ENCODE measurements around the gene PBX3.

The PBX3 gene

DNA sequence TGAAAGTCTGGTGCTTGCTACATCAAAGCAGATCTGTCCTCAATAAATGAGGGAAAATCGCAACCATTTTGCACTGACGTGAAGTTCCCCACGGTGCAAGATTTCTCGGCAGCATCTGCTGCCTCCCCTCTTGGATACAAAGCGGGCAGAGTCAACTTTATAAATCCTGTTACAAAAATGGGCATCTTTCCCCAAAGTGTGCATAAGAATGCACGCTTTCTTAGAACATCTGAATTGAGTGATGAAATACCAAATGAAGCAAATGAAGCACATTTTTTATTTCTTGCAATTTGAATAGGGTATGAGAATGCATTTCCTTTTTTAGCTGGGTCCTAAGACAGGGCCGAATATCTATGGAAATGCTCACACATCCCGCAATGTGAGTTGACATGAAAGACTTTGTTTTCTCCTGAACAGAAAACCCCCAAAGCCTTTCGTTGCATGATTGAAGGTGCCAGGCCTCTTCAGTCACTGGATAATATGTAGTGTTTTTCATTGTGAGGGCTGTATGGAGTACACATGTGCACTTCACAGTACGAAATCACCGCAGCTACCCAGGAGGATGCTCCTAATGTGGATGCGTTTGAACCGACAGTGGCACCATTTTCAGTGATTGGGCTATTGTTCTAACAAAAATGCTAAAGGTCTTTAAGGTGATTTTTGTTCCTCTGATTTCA lies 20.6 kb upstream of the PBX3 start:
- DNase-seq (ENCODE audit: insufficient read length, low spot score) = no peak
- no peak for FAIRE-seq
- TF ChIP-seq PAX5 (IDR thresholded peaks at IDR 0.05; ENCODE audit: insufficient read depth, low read length, severe bottlenecking) (no peak), POU2F2 (IDR thresholded peaks at IDR 0.05; ENCODE audit: low read depth, low read length) (no peak), POLR2A (IDR thresholded peaks at IDR 0.05; ENCODE audit: low read depth, low read length) (no peak), SPI1 (IDR thresholded peaks at IDR 0.05; ENCODE audit: low read depth, low read length) (no peak), TAF1 (IDR thresholded peaks at IDR 0.05; ENCODE audit: low read depth, low read length) (no peak), POLR2AphosphoS5 (IDR thresholded peaks at IDR 0.05; ENCODE audit: low read depth, low read length) (no peak)

DNA sequence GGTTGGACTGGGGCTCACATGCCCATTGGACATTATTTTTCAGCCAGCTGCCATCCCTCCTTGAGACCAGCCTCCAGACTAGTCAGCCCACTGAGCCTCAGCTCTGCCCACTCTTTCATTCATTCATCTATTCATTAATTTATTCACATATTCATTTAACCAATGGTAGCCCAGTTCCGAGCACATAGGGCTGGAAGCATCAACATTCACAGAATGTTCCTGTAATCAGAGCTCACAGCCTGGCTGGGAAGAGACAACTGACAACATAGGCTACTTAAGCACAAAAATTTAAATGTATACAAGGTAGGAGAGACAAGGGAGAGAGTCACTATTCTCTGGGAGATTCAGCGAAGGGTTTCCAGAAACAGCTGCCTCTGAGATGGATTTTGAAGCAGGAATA lies 17.0 kb upstream of the PBX3 start:
- TF ChIP-seq POU2F2 (IDR thresholded peaks at IDR 0.05; ENCODE audit: low read depth, low read length) = no peak
- no peak for TF ChIP-seq POLR2AphosphoS5 (IDR thresholded peaks at IDR 0.05; ENCODE audit: low read depth, low read length)
- no peak for TF ChIP-seq PAX5 (IDR thresholded peaks at IDR 0.05; ENCODE audit: insufficient read depth, low read length, severe bottlenecking)
- FAIRE-seq (no peak), DNase-seq (ENCODE audit: insufficient read length, low spot score) (no peak)

DNA sequence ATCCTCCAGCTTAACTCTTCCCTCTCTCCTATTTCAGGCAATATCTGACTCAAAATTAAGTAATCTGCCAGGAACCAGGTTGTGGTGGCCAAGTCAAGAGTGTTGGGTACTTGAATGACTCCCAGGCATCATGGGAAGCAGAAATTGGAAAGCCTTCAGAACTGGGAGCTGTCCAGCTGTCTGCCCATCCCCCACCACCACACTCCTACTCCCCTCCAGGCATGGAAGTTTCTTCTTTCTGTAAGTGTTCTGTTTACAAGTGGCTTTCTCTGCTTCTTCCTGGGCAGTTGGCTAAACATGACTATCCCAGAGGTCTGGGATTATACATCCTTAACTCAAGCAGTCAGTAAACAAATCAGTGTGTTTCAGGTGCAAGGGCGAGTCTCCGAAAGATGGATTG lies 14.6 kb upstream of the PBX3 start:
- DNase-seq (ENCODE audit: insufficient read length, low spot score) (no peak), FAIRE-seq (no peak)
- TF ChIP-seq SPI1 (IDR thresholded peaks at IDR 0.05; ENCODE audit: low read depth, low read length) (no peak), POU2F2 (IDR thresholded peaks at IDR 0.05; ENCODE audit: low read depth, low read length) (no peak), POLR2AphosphoS5 (IDR thresholded peaks at IDR 0.05; ENCODE audit: low read depth, low read length) (no peak)

DNA sequence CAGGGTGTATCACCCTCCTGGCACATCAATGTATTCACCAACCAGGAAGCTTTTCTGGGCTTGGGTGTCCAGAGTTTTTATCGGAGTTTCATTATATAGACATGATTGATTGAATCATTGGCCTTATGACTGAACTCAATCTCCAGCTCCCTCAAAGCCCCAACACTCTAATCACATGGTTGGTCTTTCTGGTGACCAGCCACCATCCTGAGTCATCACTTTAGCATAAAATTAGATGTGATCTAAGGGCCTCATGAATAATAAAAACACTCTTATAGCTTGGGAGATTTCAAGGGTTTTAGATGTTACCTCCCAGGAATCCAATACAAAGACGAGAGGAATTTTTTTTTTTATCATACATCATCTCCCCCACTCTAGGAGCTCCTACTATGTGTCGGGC lies 7.7 kb upstream of the PBX3 start:
- no peak for DNase-seq (ENCODE audit: insufficient read length, low spot score)
- TF ChIP-seq POLR2AphosphoS5 (IDR thresholded peaks at IDR 0.05; ENCODE audit: low read depth, low read length) (no peak), POU2F2 (IDR thresholded peaks at IDR 0.05; ENCODE audit: low read depth, low read length) (no peak), SPI1 (IDR thresholded peaks at IDR 0.05; ENCODE audit: low read depth, low read length) (no peak), PAX5 (IDR thresholded peaks at IDR 0.05; ENCODE audit: insufficient read depth, low read length, severe bottlenecking) (no peak), POLR2A (IDR thresholded peaks at IDR 0.05; ENCODE audit: low read depth, low read length) (no peak), TAF1 (IDR thresholded peaks at IDR 0.05; ENCODE audit: low read depth, low read length) (no peak)
- no peak for FAIRE-seq

DNA sequence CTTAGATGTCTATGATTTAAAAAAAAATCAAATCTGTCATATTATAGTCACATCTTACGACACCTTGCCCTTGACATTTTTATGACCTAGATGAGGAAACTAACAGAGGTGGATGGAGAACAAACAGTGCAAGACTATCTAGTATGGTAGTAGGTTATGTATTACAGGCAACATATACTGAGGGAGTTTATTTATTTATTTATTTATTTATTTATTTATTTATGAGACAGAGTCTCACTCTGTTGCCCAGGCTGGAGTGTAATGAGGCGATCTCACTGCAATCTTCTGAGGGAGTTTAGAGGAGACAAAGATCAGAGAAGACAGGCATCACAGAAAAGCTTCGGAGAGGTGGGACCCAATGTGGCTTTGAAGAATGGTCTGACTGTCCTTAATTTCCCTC lies 4.5 kb upstream of the PBX3 start:
- FAIRE-seq (no peak), DNase-seq (ENCODE audit: insufficient read length, low spot score) (no peak)
- TF ChIP-seq TAF1 (IDR thresholded peaks at IDR 0.05; ENCODE audit: low read depth, low read length) = no peak
- no peak for TF ChIP-seq PAX5 (IDR thresholded peaks at IDR 0.05; ENCODE audit: insufficient read depth, low read length, severe bottlenecking)
- no peak for TF ChIP-seq SPI1 (IDR thresholded peaks at IDR 0.05; ENCODE audit: low read depth, low read length)
- no peak for TF ChIP-seq POLR2A (IDR thresholded peaks at IDR 0.05; ENCODE audit: low read depth, low read length)
- no peak for TF ChIP-seq POU2F2 (IDR thresholded peaks at IDR 0.05; ENCODE audit: low read depth, low read length)
- TF ChIP-seq POLR2AphosphoS5 (IDR thresholded peaks at IDR 0.05; ENCODE audit: low read depth, low read length) = no peak

DNA sequence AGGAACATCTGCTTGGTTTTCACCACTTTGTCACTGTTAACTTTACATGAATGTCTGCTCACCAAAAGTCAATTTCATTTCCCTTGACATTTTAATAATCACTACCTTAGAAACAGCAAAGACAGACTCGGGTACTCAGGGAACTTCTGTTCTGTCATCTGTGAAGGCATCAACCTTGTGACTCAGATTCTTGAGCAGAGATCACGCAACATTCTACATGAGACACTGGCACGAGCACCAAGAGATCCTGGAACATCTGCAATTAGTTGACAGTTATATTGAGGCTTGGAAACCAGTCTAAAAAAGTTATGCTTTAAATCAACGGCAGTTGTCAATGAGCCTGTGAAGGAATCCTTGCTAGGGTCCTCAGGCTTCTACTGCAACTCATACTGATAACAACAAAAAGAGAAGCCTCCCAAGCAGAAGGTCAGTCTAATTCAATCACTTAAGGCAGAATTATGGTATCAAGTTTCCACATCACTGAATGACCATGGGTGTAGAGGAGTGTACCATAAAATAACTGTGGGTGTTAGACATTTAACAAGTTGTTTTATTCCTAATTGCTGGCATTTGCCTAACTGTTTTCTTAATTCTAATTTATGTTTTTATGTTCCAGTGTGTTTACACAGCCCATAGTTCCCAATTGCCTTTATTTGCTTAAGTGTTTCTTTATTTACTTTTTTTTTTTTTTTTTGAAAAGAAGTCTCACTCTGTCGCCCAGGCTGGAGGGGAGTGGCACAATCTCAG lies 3.3 kb upstream of the PBX3 start:
- TF ChIP-seq TAF1 (IDR thresholded peaks at IDR 0.05; ENCODE audit: low read depth, low read length) (no peak), POLR2A (IDR thresholded peaks at IDR 0.05; ENCODE audit: low read depth, low read length) (no peak), POU2F2 (IDR thresholded peaks at IDR 0.05; ENCODE audit: low read depth, low read length) (no peak), POLR2AphosphoS5 (IDR thresholded peaks at IDR 0.05; ENCODE audit: low read depth, low read length) (no peak), SPI1 (IDR thresholded peaks at IDR 0.05; ENCODE audit: low read depth, low read length) (no peak), PAX5 (IDR thresholded peaks at IDR 0.05; ENCODE audit: insufficient read depth, low read length, severe bottlenecking) (no peak)
- FAIRE-seq (no peak), DNase-seq (ENCODE audit: insufficient read length, low spot score) (no peak)

DNA sequence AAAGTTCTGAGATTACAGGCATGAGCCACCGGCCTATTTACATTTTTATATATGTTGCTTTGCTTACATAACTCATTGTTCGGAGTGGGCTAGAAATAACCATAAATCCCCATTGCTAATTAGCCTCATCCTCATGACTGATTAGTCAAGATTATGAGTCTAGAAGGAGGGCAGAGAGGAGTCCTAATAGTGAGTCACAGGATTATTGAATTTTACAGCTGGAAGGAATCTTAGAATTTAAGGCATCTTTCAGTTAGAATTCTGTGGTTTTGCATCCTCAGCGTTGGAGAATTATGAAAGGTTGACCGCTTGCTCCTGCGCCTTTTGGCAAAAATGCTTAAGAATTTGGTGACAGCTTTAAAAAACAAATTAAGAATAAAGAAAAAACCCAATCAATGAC lies 2.6 kb upstream of the PBX3 start:
- DNase-seq (ENCODE audit: insufficient read length, low spot score) = no peak
- no peak for TF ChIP-seq POLR2A (IDR thresholded peaks at IDR 0.05; ENCODE audit: low read depth, low read length)
- TF ChIP-seq SPI1 (IDR thresholded peaks at IDR 0.05; ENCODE audit: low read depth, low read length) = no peak
- TF ChIP-seq PAX5 (IDR thresholded peaks at IDR 0.05; ENCODE audit: insufficient read depth, low read length, severe bottlenecking) = no peak
- TF ChIP-seq POU2F2 (IDR thresholded peaks at IDR 0.05; ENCODE audit: low read depth, low read length) = no peak
- TF ChIP-seq TAF1 (IDR thresholded peaks at IDR 0.05; ENCODE audit: low read depth, low read length) = no peak
- no peak for TF ChIP-seq POLR2AphosphoS5 (IDR thresholded peaks at IDR 0.05; ENCODE audit: low read depth, low read length)
- no peak for FAIRE-seq

DNA sequence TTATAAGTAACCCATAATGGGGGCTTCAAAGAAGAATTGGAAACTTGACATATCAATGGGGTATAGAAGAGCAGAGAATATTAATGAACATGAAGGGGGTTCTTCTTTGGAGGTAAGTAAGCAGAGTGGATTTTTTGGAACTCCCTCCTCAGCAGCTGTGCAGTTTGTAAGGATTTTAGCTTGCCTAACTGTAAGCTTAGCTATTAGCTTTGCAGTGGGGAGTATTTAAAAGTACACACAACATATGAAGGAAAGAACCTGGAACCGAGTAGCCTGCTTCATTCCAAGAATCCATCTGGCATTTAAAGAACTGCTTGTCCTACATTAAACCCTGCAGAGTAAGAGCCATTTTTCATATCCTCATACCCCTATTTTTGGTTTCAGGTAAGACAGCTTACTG lies 2.2 kb upstream of the PBX3 start:
- DNase-seq (ENCODE audit: insufficient read length, low spot score) = no peak
- no peak for FAIRE-seq
- TF ChIP-seq POLR2A (IDR thresholded peaks at IDR 0.05; ENCODE audit: low read depth, low read length) (no peak), SPI1 (IDR thresholded peaks at IDR 0.05; ENCODE audit: low read depth, low read length) (no peak), POLR2AphosphoS5 (IDR thresholded peaks at IDR 0.05; ENCODE audit: low read depth, low read length) (no peak), PAX5 (IDR thresholded peaks at IDR 0.05; ENCODE audit: insufficient read depth, low read length, severe bottlenecking) (no peak), POU2F2 (IDR thresholded peaks at IDR 0.05; ENCODE audit: low read depth, low read length) (no peak), TAF1 (IDR thresholded peaks at IDR 0.05; ENCODE audit: low read depth, low read length) (no peak)

DNA sequence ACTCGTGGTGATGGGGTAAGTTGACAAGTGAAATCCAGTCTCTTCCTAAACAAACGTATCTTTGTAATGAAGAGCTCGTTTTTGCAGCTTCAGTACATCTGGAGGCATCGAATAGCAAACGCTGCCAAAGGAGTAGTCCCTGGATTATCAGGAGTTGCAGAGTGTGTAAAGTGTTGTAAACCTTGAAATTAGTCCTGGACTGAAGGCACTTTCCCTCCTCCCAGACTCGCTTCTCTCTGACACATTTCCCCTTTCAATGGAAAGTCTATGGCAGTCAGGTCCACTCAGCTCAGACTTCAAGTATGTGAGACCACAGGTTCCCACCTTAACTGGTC lies 1.5 kb upstream of the PBX3 start:
- no peak for DNase-seq (ENCODE audit: insufficient read length, low spot score)
- no peak; the same call in 1 of the 2 replicates for TF ChIP-seq POLR2AphosphoS5 (IDR thresholded peaks at IDR 0.05; ENCODE audit: low read depth, low read length)
- TF ChIP-seq SPI1 (IDR thresholded peaks at IDR 0.05; ENCODE audit: low read depth, low read length) = no peak
- no peak for TF ChIP-seq POLR2A (IDR thresholded peaks at IDR 0.05; ENCODE audit: low read depth, low read length)
- TF ChIP-seq PAX5 (IDR thresholded peaks at IDR 0.05; ENCODE audit: insufficient read depth, low read length, severe bottlenecking) = no peak
- TF ChIP-seq TAF1 (IDR thresholded peaks at IDR 0.05; ENCODE audit: low read depth, low read length) = no peak
- no peak for TF ChIP-seq POU2F2 (IDR thresholded peaks at IDR 0.05; ENCODE audit: low read depth, low read length)
- FAIRE-seq = no peak
